ENCODE measurements around the gene AKAP9.

DNA sequence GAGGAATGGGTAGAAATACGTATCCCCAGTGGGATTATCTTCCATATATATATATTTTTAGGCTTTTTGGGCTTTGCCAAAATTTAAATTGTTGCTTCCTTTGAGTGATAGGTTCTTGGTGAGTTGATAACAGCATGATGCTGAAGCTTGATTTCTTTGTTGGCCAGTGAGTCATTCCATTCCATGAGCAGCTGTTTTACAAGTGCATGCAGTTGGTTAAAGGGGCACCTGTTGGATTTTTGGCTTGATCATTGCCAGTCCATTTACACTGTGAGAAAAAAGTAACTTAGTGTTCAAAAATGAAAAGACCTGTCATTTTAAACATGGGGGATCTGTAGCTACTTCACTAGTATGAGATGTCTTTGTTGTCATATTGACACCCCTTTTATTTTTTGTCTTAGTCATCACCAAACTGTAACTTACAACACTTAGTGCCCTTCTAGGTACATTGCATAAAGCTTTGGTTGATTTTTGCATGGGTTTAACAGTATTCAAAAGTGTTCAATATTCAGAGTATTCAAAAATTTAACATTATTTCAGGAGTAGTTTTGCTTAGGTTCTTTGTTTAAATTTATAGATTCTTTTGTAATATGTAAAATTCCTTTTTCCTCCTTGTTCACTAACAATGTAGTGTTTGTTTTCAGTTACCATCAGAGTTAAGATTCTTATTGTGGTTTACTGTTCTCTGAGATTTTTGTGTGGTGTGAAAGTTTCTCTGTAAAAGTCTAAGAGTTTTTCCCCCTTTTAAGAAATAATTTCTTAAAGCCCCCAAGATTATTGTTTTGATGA lies 8.8 kb downstream of the AKAP9 start:
- TF ChIP-seq TAF1 (IDR thresholded peaks at IDR 0.05; ENCODE audit: borderline replicate concordance, low read depth, low read length) = no peak
- TF ChIP-seq POLR2A (IDR thresholded peaks at IDR 0.05; ENCODE audit: low read depth, low read length) = no peak
- no peak for TF ChIP-seq POLR2AphosphoS5 (IDR thresholded peaks at IDR 0.05; ENCODE audit: low read depth, low read length)

All from GM12892 (cell line).